Fibroblast of the aortic adventitia (primary cell): ENCODE measurements around the gene IER2. TPM values are rescaled to one million over a fixed set of nuclear protein-coding genes. Genes with fewer than 3 reads are reported as not detected.
A peak's percentile ranks its signal among the peaks of the same experiment; 100 is the strongest.

Experiments used
- DNase-seq: peaks from one replicate; pipeline ENCODE4 v3.0.0-alpha.2; 2010; ENCODE audit warnings: low read depth
- H3K4me3 ChIP-seq: 2 replicates; pipeline ENCODE4 v1.5.1; 2011; ENCODE audit warnings: low read depth, mild to moderate bottlenecking, control low read depth, low read length, moderate library complexity
- total RNA-seq: library from RNA; depleted of rRNA; stranded (reverse); fragments of >200 nt; gene quantifications from 2 replicates; pipeline ENCODE4 v1.2.3, GENCODE V29; 2012; ENCODE audit warnings: low replicate concordance
- TF ChIP-seq, protein P1 (sequence below): IDR thresholded peaks from 2 replicates; pipeline ENCODE4 v1.5.1; 2011; ENCODE audit warnings: mild to moderate bottlenecking, low read length, control low read depth, inconsistent platforms; ENCODE audit not compliant: insufficient read depth

Gene IER2
- total RNA-seq, 1 donor: 20.3 TPM

GRCh38 chr19:13152974-13153568, 2.9 kb downstream of the IER2 start:
- TF ChIP-seq, protein P1, sequence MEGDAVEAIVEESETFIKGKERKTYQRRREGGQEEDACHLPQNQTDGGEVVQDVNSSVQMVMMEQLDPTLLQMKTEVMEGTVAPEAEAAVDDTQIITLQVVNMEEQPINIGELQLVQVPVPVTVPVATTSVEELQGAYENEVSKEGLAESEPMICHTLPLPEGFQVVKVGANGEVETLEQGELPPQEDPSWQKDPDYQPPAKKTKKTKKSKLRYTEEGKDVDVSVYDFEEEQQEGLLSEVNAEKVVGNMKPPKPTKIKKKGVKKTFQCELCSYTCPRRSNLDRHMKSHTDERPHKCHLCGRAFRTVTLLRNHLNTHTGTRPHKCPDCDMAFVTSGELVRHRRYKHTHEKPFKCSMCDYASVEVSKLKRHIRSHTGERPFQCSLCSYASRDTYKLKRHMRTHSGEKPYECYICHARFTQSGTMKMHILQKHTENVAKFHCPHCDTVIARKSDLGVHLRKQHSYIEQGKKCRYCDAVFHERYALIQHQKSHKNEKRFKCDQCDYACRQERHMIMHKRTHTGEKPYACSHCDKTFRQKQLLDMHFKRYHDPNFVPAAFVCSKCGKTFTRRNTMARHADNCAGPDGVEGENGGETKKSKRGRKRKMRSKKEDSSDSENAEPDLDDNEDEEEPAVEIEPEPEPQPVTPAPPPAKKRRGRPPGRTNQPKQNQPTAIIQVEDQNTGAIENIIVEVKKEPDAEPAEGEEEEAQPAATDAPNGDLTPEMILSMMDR: no peak
- H3K4me3 ChIP-seq: peak overlapping the region; percentile 94
- peak; percentile 96 for DNase-seq

GRCh38 chr19:13153569-13154240, 3.5 kb downstream of the IER2 start:
- TF ChIP-seq, protein P1: no peak
- peak overlapping the region; percentile 94 for H3K4me3 ChIP-seq
- DNase-seq: peak; percentile 44

DNA sequence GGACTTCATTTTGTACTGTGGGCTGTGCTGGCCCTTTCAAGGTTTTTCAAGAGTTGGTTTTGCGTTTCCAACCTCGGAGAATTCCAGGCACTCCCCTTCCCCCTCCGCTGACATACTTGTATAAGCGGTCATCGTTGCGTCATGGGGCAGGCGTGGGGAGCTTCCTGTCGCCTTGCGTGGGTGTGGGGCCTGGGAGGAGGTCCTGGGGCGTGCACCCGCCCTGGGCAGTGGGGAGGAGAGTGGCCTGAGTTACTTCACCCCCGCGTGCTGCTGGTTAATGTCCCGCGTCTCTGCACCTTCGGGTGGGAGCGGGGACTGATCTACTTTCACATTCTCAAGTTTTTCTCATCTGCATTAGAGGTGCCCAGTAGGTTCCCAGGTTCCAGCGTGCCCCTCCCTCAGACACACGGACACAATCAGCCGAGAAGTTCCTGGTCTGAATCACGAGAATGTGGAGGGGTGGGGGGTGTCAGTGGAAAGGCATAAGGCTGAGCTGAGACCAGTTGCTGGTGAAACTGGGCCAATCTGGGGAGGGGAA, 4.1 kb downstream of the IER2 start:
- peak overlapping the region; percentile 94 for H3K4me3 ChIP-seq
- TF ChIP-seq, protein P1: no peak
- peak; percentile 96 for DNase-seq

DNA sequence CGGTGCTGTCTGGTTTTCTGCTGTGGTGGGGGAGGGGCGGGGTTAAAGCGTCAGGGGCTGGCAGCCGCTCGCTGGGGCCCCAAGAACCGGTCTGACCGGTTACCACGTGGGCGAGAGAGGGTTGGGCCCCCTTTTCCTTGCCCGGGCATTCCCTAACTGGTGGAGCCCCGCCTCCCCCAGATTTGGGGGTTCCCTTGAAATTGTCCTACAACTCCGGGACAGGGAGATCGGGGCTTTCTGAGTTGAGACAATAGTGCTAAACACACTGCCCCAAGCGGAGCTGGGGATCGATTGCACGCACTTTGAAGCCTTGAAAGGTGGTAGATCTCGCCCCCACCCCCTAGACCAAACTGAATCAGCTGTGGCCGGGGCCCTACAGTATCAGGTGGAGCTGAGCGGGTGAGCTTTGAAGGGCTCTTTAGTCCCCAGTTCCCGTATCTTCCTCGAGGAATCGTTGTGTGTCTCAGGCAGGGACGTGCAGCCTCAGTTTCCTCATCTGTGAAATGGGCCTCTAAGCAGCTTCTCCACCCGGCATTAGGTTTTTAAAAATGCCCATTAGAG, 4.8 kb downstream of the IER2 start:
- peak overlapping the region; percentile 94 for H3K4me3 ChIP-seq
- DNase-seq: peak; percentile 72
- TF ChIP-seq, protein P1: peak; percentile 35

DNA sequence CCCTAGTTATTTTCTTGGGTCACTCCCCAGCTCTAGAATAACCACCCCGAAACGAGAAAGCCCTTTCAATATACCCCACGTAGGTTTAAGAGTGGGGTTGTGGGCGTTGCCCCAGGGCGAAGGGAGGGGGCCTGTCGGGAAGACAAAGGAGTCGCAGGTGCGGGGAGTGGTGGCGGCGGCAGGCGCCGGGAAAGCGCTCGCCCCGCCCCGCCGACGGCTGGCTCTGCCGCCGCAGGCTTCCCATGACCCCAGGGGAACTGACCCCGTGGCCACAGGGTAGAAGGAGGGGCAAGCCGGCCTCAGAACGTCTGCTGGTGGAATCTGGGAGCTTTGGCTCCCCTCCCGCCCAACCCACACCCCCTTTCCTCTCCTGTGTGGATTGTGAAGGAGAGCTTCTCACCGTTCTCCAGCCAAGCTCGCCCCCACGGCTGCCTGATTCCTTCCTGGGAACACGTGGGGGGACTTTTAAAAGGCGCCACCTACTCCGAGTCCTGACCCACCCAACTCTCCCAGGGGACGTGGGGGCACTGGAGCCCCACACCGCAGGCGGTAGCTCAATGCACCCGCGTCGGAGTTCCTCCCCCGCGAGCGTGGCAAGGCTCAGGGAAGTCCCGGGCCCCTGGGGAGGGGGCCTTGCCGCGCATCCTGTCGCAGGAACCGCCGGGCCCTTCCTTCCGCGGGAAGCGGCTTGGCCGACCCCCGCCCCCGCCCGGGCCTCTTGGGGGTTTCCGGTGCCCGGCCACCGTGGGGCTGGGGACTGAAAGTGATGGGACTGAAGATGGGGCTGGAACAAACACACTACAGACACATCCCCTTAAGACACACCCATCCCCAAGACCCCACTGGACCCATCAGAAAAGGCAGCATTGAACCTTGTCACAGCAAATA, 5.5 kb downstream of the IER2 start:
- DNase-seq: peak; percentile 78
- H3K4me3 ChIP-seq: peak overlapping the region; percentile 94
- TF ChIP-seq, protein P1: no peak

DNA sequence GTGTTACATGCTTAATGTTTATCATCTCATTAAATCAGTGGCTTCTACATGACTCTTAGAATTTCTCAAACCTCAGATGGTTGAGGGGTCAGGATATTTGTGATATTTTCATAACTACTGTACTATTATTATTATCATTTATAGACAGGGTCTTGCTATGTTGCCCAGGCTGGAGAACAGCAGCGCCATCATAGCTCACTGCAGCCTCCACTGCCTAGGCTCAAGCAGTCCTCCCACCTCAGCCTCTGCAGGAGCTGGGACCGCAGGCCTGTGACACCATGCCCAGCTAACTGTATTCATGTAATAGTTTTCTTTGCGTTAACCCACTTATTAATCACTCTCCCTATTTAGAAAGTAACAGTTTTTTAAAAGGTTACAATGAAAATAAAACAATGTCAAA, 9.5 kb downstream of the IER2 start:
- no peak for DNase-seq
- TF ChIP-seq, protein P1: no peak
- no peak overlapping the region for H3K4me3 ChIP-seq
